NB4 (cell line): ENCODE results near the gene KDF1.
A peak's percentile ranks its signal among the peaks of the same experiment; 100 is the strongest.

Source experiments
- DNase-seq: peaks from one replicate; pipeline ENCODE4 v3.0.0; 2010; ENCODE audit warnings: low read depth
- H3K4me3 ChIP-seq: one replicate; pipeline ENCODE4 v1.5.1; 2011; ENCODE audit warnings: mild to moderate bottlenecking, low read depth, low read length, moderate library complexity
- CTCF ChIP-seq: IDR thresholded peaks from one replicate; pipeline ENCODE4 v1.5.1; 2012; ENCODE audit warnings: low read depth, low read length
- MAX ChIP-seq: IDR thresholded peaks from 2 replicates; pipeline ENCODE4 v1.6.1; 2011; ENCODE audit warnings: low read depth, low read length
- MYC ChIP-seq: IDR thresholded peaks from 2 replicates; pipeline ENCODE4 v1.6.1; 2011; ENCODE audit warnings: low read depth, low read length
- POLR2A ChIP-seq: IDR thresholded peaks from 2 replicates; pipeline ENCODE4 v1.6.1; 2011; ENCODE audit warnings: mild to moderate bottlenecking; ENCODE audit not compliant: insufficient read length; ENCODE audit errors: extremely low read depth

Gene KDF1

GRCh38 chr1:26972821-26973220, 12.6 kb upstream of the KDF1 start:
- no peak for DNase-seq
- TF ChIP-seq CTCF = no peak
- TF ChIP-seq POLR2A = no peak
- no peak overlapping the region for H3K4me3 ChIP-seq

GRCh38 chr1:26972390-26972789, 12.1 kb upstream of the KDF1 start:
- TF ChIP-seq MYC = no peak
- no peak for TF ChIP-seq POLR2A
- no peak for TF ChIP-seq MAX
- TF ChIP-seq CTCF = no peak
- DNase-seq = peak; percentile 52
- no peak overlapping the region for H3K4me3 ChIP-seq

GRCh38 chr1:26971590-26971989, 11.3 kb upstream of the KDF1 start:
- DNase-seq = no peak
- H3K4me3 ChIP-seq = no peak overlapping the region
- TF ChIP-seq POLR2A (no peak), MYC (no peak), CTCF (no peak), MAX (no peak)

- H3K4me3 ChIP-seq = no peak overlapping the region
- TF ChIP-seq CTCF = no peak
- no peak for DNase-seq
Measured at GRCh38 chr1:26970810-26971209, 10.5 kb upstream of the KDF1 start.

- TF ChIP-seq CTCF = no peak
- no peak for TF ChIP-seq MAX
- no peak for TF ChIP-seq MYC
- TF ChIP-seq POLR2A = no peak
- no peak overlapping the region for H3K4me3 ChIP-seq
- no peak for DNase-seq
Measured at GRCh38 chr1:26965628-26966027, 5.4 kb upstream of the KDF1 start.

GRCh38 chr1:26965213-26965612, 4.9 kb upstream of the KDF1 start:
- no peak for DNase-seq
- no peak for TF ChIP-seq MYC
- no peak for TF ChIP-seq MAX
- H3K4me3 ChIP-seq = no peak overlapping the region
